ENCODE results near the gene MPIG6B.

MPIG6B gene

DNA sequence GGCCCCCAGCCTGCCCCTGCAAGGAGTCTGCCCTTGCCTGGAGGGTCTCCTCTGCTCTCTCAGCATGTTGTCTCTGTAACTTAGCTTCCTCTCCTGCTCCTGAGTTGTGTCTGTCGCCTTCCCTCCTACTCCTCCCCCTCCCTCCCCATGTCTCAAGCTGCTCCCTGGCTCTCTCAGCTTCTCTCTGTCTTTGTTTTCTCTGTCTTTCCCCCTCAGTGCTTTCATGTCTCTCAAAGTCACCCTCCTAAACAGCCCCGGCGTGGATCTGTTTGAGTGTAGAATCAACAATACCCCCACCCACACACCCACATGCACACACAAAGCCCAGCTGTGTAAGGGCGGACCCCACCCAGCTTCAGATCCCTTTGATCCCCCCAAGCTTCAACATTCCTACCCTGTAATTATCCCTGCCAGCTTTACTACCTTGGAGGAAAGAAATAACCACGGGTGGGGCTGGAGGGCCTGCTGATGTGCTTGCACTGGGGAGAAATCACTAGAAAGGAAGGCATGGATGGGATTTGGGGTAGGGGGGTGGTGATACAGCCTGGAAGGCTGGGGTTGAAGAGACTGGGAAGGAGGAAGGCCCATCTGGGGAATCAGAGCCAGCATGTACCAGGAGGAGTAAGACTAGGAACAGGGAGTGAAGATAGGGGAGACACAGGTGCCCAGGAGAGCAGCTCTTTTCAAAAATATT lies 9.0 kb upstream of the MPIG6B start:
- Histone ChIP-seq H3K4me2 (ENCODE audit: low read length) (no peak overlapping the region), H3K27ac (ENCODE audit: low read depth, low read length) (no peak overlapping the region), H3K4me3 (ENCODE audit: low read length) (no peak overlapping the region), H3K79me2 (ENCODE audit: control insufficient read depth, low read length) (no peaks in the 10 kb centered on the region), H3K9me2 (replicated peaks; ENCODE audit: control insufficient read depth, low read length) (no peaks in the 10 kb centered on the region), H3K4me1 (ENCODE audit: control insufficient read depth, low read length) (peaks cover 5% of the 10 kb centered on the region; the same call in 1 of the 2 replicates), H4K20me1 (ENCODE audit: control insufficient read depth, insufficient read depth, low read depth, low read length) (no peaks in the 10 kb centered on the region), H3F3A (ENCODE audit: control insufficient read depth, insufficient read depth) (no peaks in the 10 kb centered on the region), H3K36me3 (ENCODE audit: control insufficient read depth, low read length) (no peaks in the 10 kb centered on the region), H3K9me3 (ENCODE audit: control insufficient read depth, insufficient read depth, low read length) (no peaks in the 10 kb centered on the region), H3K27me3 (ENCODE audit: control insufficient read depth, low read length) (peaks cover 47% of the 10 kb centered on the region)
- TF ChIP-seq, protein P1, sequence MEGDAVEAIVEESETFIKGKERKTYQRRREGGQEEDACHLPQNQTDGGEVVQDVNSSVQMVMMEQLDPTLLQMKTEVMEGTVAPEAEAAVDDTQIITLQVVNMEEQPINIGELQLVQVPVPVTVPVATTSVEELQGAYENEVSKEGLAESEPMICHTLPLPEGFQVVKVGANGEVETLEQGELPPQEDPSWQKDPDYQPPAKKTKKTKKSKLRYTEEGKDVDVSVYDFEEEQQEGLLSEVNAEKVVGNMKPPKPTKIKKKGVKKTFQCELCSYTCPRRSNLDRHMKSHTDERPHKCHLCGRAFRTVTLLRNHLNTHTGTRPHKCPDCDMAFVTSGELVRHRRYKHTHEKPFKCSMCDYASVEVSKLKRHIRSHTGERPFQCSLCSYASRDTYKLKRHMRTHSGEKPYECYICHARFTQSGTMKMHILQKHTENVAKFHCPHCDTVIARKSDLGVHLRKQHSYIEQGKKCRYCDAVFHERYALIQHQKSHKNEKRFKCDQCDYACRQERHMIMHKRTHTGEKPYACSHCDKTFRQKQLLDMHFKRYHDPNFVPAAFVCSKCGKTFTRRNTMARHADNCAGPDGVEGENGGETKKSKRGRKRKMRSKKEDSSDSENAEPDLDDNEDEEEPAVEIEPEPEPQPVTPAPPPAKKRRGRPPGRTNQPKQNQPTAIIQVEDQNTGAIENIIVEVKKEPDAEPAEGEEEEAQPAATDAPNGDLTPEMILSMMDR (IDR thresholded peaks at IDR 0.05; ENCODE audit: low read depth, low read length, poor library complexity, severe bottlenecking) = no peak
- TF ChIP-seq EZH2phosphoT487 (IDR thresholded peaks at IDR 0.05; ENCODE audit: borderline replicate concordance, low read length) = no peak

DNA sequence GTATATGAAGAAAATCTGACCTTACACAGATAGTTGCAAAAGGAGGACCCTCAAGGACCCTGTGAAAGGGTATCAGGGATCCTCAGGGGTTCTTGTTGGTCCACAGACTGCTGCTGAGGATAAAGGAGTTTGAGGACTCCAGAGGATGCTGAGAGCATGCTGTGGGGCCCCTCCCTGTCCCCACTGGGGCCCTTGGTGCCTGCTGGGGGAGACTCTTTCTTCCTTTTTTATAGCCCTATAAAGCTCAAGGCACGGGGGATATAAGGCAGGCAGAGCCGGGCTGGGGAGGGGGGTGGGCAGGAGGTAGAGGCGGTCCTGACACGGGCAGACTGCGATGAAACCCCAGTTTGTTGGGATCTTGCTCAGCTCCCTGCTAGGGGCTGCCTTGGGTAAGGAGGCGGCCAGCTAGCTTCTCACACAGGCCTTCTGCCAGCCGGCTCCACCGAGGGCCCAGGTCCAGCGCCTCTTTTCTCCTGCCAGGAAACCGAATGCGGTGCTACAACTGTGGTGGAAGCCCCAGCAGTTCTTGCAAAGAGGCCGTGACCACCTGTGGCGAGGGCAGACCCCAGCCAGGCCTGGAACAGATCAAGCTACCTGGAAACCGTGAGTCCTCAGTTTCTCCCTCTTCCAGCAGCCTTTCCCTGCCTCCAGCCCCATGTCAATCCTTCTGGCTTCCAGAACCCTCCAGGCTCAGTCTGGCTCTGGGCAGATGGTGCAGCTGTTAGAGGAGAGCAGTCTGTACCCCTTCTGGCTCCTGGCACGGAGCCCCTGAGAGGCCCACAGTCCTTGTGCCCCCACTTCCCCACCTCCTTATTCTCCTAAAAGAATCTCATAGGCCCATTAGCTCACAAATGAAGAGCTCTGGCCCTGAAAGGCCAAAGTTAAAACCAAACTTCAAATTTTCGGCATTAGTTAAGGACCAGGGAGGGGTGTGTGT lies 7.9 kb upstream of the MPIG6B start, which contains the start of gene LY6G6D:
Gene LY6G6D (plus strand): TSS at position 327 of the 937 bp plus-strand sequence. CDS start 8 bp downstream, at position 335.
- Histone ChIP-seq H3K27me3 (ENCODE audit: control insufficient read depth, low read length) (peaks cover 42% of the 10 kb centered on the region), H3K9me2 (replicated peaks; ENCODE audit: control insufficient read depth, low read length) (no peaks in the 10 kb centered on the region), H3F3A (ENCODE audit: control insufficient read depth, insufficient read depth) (no peaks in the 10 kb centered on the region), H3K79me2 (ENCODE audit: control insufficient read depth, low read length) (no peaks in the 10 kb centered on the region), H3K36me3 (ENCODE audit: control insufficient read depth, low read length) (no peaks in the 10 kb centered on the region), H3K9me3 (ENCODE audit: control insufficient read depth, insufficient read depth, low read length) (no peaks in the 10 kb centered on the region), H3K4me3 (ENCODE audit: low read length) (no peak within 1 kb of the TSS), H3K27ac (ENCODE audit: low read depth, low read length) (no peak within 1 kb of the TSS), H4K20me1 (ENCODE audit: control insufficient read depth, insufficient read depth, low read depth, low read length) (no peaks in the 10 kb centered on the region), H3K4me2 (ENCODE audit: low read length) (no peak within 1 kb of the TSS), H3K4me1 (ENCODE audit: control insufficient read depth, low read length) (peaks cover 5% of the 10 kb centered on the region; the same call in 1 of the 2 replicates)
- TF ChIP-seq EZH2phosphoT487 (IDR thresholded peaks at IDR 0.05; ENCODE audit: borderline replicate concordance, low read length) = no peak
- TF ChIP-seq, protein P1 (IDR thresholded peaks at IDR 0.05; ENCODE audit: low read depth, low read length, poor library complexity, severe bottlenecking) = no peak

DNA sequence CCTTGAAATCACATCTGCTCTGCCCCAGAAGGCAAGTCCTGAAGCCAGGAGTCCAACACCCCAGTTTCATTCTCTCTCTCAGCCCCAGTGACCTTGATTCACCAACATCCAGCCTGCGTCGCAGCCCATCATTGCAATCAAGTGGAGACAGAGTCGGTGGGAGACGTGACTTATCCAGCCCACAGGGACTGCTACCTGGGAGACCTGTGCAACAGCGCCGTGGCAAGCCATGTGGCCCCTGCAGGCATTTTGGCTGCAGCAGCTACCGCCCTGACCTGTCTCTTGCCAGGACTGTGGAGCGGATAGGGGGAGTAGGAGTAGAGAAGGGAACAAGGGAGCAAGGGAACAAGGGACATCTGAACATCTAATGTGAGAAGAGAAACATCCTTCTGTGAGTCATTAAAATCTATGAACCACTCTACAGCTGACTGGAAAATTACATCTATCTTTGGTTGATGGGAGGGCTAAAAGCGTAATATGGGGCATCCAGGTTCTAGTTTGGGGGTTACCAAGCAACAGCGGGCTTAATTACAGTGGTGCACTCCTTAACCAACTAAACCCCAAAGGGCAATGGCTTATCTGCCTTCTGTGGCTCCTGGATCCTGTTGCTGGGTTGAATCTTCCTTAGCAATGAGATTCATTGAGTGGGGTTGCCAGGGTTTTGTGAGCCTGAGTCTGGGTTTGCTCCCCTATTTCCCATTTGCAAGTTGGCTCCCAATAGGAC lies 5.5 kb upstream of the MPIG6B start:
- no peaks in the 10 kb centered on the region for H3K36me3 ChIP-seq (ENCODE audit: control insufficient read depth, low read length)
- H3K79me2 ChIP-seq (ENCODE audit: control insufficient read depth, low read length) = no peaks in the 10 kb centered on the region
- no peaks in the 10 kb centered on the region for H3K4me1 ChIP-seq (ENCODE audit: control insufficient read depth, low read length)
- H3F3A ChIP-seq (ENCODE audit: control insufficient read depth, insufficient read depth) = no peaks in the 10 kb centered on the region
- H3K9me2 ChIP-seq (replicated peaks; ENCODE audit: control insufficient read depth, low read length) = no peaks in the 10 kb centered on the region
- H3K9me3 ChIP-seq (ENCODE audit: control insufficient read depth, insufficient read depth, low read length) = no peaks in the 10 kb centered on the region
- H3K4me3 ChIP-seq (ENCODE audit: low read length) = no peak overlapping the region
- H4K20me1 ChIP-seq (ENCODE audit: control insufficient read depth, insufficient read depth, low read depth, low read length) = no peaks in the 10 kb centered on the region
- TF ChIP-seq EZH2phosphoT487 (IDR thresholded peaks at IDR 0.05; ENCODE audit: borderline replicate concordance, low read length) = no peak
- TF ChIP-seq, protein P1 (IDR thresholded peaks at IDR 0.05; ENCODE audit: low read depth, low read length, poor library complexity, severe bottlenecking) = no peak
- peaks cover 29% of the 10 kb centered on the region for H3K27me3 ChIP-seq (ENCODE audit: control insufficient read depth, low read length)
- H3K4me2 ChIP-seq (ENCODE audit: low read length) = no peak overlapping the region
- no peak overlapping the region for H3K27ac ChIP-seq (ENCODE audit: low read depth, low read length)
